HG02884 (cell line): ENCODE measurements around the gene ATP9A.
"Not testable (repeated sequence)": the region's sequence is repeated elsewhere in the genome, so short reads cannot be mapped to it uniquely, and the experiment has no call there.

Source experiments
- ATAC-seq: cut with Tn5 transposase; IDR thresholded peaks from one replicate; pipeline ENCODE4 v1.9.1; 2021; ENCODE audit warnings: mild to moderate bottlenecking, moderate library complexity; ENCODE audit not compliant: unreplicated experiment

ATP9A gene

GRCh38 chr20:51584737-51585136 is 183.5 kb downstream of the ATP9A start:
- no peak for ATAC-seq

DNA sequence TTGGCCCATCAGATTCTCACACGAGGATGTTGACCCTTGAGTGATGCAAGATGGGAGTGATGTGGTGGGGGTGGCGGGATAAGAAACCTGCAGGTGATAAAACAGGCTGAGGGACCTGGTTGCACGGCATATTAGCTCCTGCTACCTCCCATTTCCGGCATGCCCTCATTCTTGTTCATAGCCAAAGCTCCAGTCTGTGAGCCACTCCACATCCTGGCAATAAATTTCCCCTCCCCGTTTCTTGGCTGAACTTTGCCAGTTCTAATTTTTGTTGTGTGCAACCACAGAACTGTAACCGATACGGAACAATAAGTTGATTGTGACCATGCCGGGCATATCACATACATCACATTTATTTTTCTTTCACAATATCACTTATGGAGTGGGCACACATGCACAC is 184.1 kb downstream of the ATP9A start:
- no peak for ATAC-seq

DNA sequence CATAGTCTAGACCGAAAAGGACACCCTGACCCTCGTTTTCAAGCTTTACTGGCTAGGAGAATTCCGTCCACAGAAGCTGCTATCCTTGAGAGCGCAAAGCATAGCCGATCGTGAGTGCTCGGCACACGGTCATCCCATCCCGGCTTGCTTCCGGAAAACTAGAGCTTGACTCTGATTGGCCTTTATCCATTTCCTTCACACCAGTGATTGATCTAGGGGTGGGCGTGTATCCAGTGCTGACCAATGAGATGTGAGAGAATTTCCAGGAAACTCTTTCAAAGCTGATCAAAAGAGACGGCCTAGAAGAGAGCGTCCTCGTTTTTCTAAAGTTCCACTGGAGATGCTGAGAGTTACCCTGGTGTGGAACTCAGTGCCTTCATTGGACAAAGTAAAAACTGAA is 184.7 kb downstream of the ATP9A start:
- no peak for ATAC-seq

DNA sequence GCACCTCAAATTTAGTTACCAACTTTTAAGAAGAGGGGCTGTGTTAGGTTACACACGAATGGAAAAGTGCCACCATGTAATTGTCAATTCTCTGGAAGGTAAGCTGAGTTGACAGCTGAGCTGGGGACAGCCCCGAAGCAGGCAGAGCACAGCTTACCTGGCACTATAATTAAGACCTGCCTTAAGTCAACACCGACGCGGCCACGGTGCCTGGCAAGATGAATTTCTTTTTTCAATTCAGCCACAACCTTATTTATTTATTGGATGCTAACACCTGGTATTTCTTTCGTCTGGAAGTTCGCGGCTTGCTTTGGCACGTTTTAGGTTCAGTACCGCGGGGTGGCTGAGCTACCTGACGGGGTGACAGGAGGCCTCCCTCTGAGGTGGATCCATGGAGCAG is 185.1 kb downstream of the ATP9A start:
- ATAC-seq: no peak

- ATAC-seq: no peak
These were observed 186.6 kb downstream of the ATP9A start for GRCh38 chr20:51581571-51581970.

- no peak for ATAC-seq
These were observed 189.1 kb downstream of the ATP9A start for GRCh38 chr20:51579137-51579536.

- ATAC-seq: no peak
These were observed 190.1 kb downstream of the ATP9A start for GRCh38 chr20:51578145-51578459.

GRCh38 chr20:51577432-51578144 is 190.6 kb downstream of the ATP9A start:
- ATAC-seq: no peak

DNA sequence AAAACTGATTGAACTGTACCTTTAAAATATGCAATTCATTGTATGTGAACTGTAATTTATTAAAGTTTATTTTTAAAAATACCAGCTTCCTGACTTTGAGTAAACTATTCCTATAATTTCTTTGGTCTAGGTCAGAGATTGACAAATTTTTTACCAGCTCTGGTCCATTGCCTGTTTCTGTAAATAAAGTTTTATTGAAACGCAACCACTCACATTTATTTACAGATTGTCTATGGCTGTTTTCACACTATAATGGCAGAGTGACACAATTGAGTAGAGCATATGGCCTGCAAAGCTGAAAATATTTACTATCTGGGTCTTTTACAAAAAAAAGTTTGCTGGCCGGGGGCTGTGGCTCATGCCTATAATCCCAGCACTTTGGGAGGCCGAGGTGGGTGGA is 192.7 kb downstream of the ATP9A start:
- ATAC-seq: no peak

DNA sequence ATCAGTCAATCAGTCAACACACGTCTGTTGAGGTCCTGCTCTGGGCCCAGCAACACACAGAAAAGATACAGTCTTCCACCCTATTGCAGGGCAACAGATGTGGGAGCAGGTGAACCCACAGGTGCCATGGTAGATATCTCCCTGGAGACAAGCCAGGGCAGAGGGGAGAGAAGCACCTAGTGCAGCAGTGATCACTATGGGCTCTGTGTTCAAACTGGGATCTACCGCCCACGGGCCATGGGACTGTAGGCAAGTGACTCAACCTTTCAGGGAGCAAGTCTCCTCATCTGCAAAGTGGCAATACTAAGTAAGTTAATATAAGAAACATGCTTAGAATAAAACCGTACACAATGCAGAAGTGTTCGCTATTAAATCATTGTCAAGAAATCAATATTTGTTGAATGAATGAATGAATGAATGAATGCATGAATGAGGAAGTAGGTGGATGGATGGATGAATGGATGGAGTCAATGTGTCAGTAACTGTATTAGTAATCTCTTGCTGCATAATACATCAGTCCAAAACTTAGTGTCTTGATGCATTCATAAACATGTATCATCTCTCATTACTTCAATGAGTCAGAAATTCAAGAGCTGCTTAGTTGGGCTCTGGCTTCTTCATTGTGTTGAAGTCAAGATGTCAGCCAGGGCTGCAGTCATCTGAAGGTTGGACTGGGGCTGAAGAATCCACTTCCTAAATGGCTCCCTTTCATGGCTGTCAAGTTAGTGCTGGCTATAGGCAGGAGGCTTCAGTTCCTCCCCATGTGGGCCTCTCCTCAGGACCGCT is 193.7 kb downstream of the ATP9A start:
- ATAC-seq: no peak

DNA sequence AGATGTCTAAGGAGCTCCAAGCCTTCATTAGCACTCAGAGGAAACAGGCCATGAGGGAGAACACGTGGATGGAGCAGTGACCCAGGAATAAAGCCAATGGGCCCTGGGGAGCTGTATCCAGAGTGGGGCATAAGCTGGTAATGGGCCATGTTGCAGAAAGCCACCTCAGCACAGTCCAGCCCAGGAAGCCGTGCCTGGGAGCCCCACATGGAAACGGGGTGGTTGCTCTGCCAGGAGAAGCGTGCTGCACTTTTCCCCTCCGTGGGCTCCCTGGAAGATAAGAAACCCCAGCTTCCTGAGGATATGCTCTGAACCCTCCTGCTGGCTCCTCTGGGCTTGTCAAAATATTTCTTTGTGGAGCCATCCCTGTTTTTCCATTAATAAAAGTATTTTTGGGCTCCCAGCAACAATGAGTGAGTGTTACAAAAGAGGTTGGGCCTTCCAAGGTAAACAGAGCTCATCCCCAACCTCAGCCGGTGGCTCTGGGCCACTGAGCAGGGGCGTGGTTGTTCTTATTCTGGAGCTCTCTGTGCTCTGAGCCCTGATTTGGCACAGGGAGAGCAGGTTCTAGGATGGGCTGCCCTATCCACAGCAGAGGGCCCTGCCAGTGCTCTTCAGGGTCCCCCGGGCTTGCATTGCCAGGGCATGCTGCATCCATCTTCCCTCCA is 194.5 kb downstream of the ATP9A start:
- no peak for ATAC-seq

DNA sequence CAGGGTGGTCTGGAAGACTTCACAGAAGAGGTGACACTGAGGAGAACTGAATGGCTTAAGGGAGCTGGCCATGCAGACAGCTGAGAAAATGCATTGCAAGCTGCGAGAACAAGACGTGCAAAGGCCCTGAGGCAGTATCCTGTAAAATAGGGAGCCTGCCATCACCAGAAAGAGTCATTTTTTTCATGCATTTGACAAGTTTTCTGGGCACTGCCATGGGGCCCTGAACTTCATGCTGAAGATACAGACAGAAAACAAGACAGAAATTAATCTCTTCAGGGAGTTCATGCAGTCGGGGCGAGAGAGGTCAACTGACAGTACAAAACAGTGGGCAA is 196.8 kb downstream of the ATP9A start:
- no peak for ATAC-seq

DNA sequence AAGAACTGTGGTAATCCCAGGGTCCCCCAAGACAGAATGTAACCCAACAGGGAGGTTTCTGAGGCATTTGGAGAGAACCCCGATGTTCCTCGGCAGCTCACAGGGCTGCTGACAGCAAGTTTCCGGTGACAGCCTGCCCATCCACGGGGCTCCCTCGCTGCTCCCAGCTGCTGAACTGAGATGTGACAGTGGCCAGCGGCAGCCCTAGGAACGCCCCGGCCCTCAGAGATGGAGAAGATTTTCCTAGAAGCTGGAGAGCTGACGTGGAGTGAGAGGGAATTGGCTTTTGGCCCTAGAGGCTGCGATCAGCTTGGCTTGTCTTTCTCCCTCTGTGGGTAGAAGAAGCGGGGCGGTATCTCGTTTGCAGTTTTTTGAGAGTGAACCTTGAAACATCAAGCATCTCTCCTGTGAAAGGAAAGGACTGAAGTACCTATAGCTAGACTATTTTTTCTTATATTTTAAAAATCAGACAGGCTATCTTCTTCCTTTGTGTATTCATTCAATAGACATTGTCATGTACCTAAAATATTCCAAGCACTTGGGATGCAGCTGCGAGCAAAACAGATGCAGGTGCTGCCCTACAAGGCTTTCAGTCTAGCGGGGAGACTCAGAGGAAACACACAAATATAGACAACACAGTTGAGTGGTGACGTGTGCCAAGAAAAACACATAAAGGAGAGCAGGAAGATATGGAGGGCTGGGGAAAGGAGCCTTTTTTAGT is 197.3 kb downstream of the ATP9A start:
- no peak for ATAC-seq

- no peak for ATAC-seq
These were observed 198.1 kb downstream of the ATP9A start for GRCh38 chr20:51569815-51570738.

- ATAC-seq: not testable (repeated sequence)
These were observed 199.7 kb downstream of the ATP9A start for GRCh38 chr20:51568533-51568932.

- ATAC-seq: no peak
These were observed 200.6 kb downstream of the ATP9A start for GRCh38 chr20:51567622-51568021.

DNA sequence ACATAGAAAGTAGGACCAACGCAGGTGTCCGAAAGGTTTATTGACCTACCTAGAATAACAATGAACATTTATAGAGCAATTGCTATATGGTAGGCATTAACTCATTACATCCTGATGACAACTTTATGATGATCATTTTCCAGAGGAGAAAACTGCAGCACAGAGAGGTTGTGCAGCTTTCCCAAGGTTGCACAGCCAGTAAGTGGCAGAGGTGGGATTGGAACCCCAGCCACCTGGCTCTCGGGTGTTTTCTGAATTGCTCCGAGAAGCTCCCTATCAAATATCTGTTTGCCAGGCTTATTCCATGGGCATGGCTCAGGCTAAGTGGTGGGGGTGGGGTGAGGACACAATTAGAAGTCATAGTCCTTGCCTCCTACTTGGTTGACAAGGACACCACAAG is 201.6 kb downstream of the ATP9A start:
- ATAC-seq: no peak

GRCh38 chr20:51565298-51566144 is 202.7 kb downstream of the ATP9A start:
- ATAC-seq: no peak

DNA sequence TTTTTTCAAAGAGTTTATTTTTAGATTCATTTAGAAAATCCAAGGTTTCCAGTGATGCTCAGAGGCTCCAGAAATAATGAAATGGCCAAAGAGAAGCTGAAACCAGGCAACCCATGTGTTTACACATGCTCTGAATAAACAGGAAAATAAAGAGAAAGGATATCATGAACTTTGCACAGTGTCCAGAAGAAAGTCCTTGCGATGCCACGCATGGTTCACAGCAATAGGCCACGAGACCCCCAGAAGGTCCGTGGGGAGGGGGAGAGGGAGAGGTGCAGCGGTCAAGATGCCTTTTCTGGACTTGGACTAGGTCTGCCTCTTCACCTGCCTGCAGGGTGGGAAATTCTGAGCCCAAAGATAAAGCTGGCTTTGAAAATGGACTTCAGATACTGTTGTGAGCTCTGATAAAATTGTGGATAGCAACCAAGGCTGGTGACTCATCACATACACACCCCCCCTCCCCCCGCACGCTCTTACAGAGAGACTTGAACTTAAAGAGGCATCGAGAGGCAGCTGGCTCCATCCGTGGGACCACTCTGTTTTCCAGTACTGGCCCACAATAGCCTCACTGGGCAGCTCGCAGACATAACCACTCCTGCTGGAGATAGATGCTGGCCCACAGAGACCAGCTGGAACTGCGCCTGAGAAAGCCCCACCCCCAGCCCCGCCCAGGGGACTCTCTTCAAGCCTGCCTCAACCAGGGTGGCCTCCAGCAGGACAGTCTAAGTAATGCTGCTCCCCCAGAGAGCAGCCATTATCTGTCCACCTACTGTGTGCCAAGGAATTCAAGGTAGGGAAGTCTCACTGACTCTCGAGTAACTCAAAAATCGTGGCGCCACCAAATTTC is 204.5 kb downstream of the ATP9A start:
- ATAC-seq: no peak
